Small intestine (tissue), 7 donors: ENCODE data around the gene SRSF7. TPM values are rescaled to one million over a fixed set of nuclear protein-coding genes. Genes with fewer than 3 reads are reported as not detected.
"Not testable (repeated sequence)": the region's sequence is repeated elsewhere in the genome, so short reads cannot be mapped to it uniquely, and the experiment has no call there.

Source experiments
- DNase-seq, 2 donors: peaks; one replicate each; pipeline versions ENCODE4 v3.0.0 to v3.0.0-alpha.2; 2013
- FAIRE-seq: peaks from 2 replicates; lab custom pipeline; 2012; peaks lifted over from hg19 to GRCh38; lab: Jason Lieb, UNC
- H3K27ac ChIP-seq, 3 donors: one replicate each; pipeline ENCODE4 v1.5.1; 2013; ENCODE audit warnings: low read length in 2 of 3, mild to moderate bottlenecking in 2 of 3, control low read depth in 1 of 3, inconsistent platforms in 1 of 3, low read depth in 1 of 3, moderate library complexity in 1 of 3
- H3K27me3 ChIP-seq, 3 donors: one replicate each; pipeline ENCODE4 v1.6.1; 2013; ENCODE audit warnings: low read length in 3 of 3, inconsistent platforms in 1 of 3; ENCODE audit not compliant: control insufficient read depth in 3 of 3, insufficient read depth in 3 of 3
- H3K36me3 ChIP-seq, 3 donors: one replicate each; pipeline ENCODE4 v1.6.1; 2013; ENCODE audit warnings: low read length in 3 of 3, inconsistent platforms in 1 of 3, low read depth in 1 of 3, mild to moderate bottlenecking in 1 of 3, moderate library complexity in 1 of 3; ENCODE audit not compliant: control insufficient read depth in 3 of 3, insufficient read depth in 2 of 3
- H3K4me1 ChIP-seq, 3 donors: one replicate each; pipeline ENCODE4 v1.6.1; 2013; ENCODE audit warnings: low read length in 2 of 3, inconsistent platforms in 1 of 3, low read depth in 1 of 3, mild to moderate bottlenecking in 1 of 3, moderate library complexity in 1 of 3; ENCODE audit not compliant: control insufficient read depth in 3 of 3, insufficient read depth in 2 of 3
- H3K4me3 ChIP-seq, 3 donors: one replicate each; pipeline ENCODE4 v1.5.1; 2013; ENCODE audit warnings: low read length in 3 of 3, control low read depth in 1 of 3, inconsistent platforms in 1 of 3, low read depth in 1 of 3, mild to moderate bottlenecking in 1 of 3, moderate library complexity in 1 of 3
- H3K9me3 ChIP-seq, 2 donors: one replicate each; pipeline ENCODE4 v1.6.1; 2013; ENCODE audit warnings: low read depth in 1 of 2, low read length in 1 of 2; ENCODE audit not compliant: control insufficient read depth in 2 of 2, insufficient read depth in 1 of 2
- WGBS, 3 donors: extraction: QIAGEN DNeasy Blood & Tissue Kit; methylation state at CpG; one replicate each; pipeline ENCODE4 v1.1.7; 2013; 5-methylcytosine and 5-hydroxymethylcytosine counted together
- polyA plus RNA-seq, 4 donors: library from polyadenylated mRNA; stranded (reverse) in 3 of 4; unstranded in 1 of 4; fragments of 200-250 nt in 3 of 4; fragments of 120-200 nt in 1 of 4; gene quantifications; one replicate each; pipeline versions ENCODE4 v1.2.1 to v1.2.3, GENCODE V29; 2013
- donor health status: healthy with polysubstance abuse.
- donor health status: control.
- donor health status: control.
- donor health status: Bipolar disorder and iron deficiency.
- donor health status: healthy.

The SRSF7 gene
- polyA plus RNA-seq, 4 donors = 78.6 to 205 (median 194) TPM

- H3K9me3 ChIP-seq, H3K4me3 ChIP-seq, H3K27me3 ChIP-seq, H3K27ac ChIP-seq, DNase-seq, FAIRE-seq, H3K4me1 ChIP-seq: not testable (repeated sequence)
- 94 to 99% (median 96%) methylated on average over 5 of the region's 5 CpGs for WGBS, 3 donors
- peaks cover 0 to 33% (median 4%) of the 10 kb centered on the region in 3 donors for H3K36me3 ChIP-seq
Observed at GRCh38 chr2:38703336-38703735, 47.8 kb downstream of the SRSF7 start.

- FAIRE-seq = no peak
- no peak for DNase-seq
- 61 to 79% (median 67%) methylated on average over 1 of the region's 1 CpG for WGBS, 3 donors
- Histone ChIP-seq H3K4me3 (no peak overlapping the region), H3K9me3 (peaks cover 0 to 3% of the 10 kb centered on the region in 2 donors), H3K27ac (no peak overlapping the region), H3K27me3 (no peaks in the 10 kb centered on the region), H3K36me3 (peaks cover 0 to 33% (median 4%) of the 10 kb centered on the region in 3 donors), H3K4me1 (peaks cover 0 to 5% (median 2%) of the 10 kb centered on the region in 3 donors)
Observed at GRCh38 chr2:38702413-38702812, 48.7 kb downstream of the SRSF7 start.

- WGBS, 3 donors = 34 to 68% (median 45%) methylated on average over 4 of the region's 4 CpGs
- peaks cover 0 to 3% of the 10 kb centered on the region in 2 donors for H3K9me3 ChIP-seq
- peaks cover 0 to 5% (median 2%) of the 10 kb centered on the region in 3 donors for H3K4me1 ChIP-seq
- H3K27me3 ChIP-seq = no peaks in the 10 kb centered on the region
- no peak for FAIRE-seq
- H3K4me3 ChIP-seq = no peak overlapping the region
- peak overlapping the region in 1 of 3 donors; percentile 9 for H3K27ac ChIP-seq
- DNase-seq = peak; percentile 39 to 41
- H3K36me3 ChIP-seq = peaks cover 0 to 31% (median 0%) of the 10 kb centered on the region in 3 donors
Observed at GRCh38 chr2:38701542-38701941, 49.6 kb downstream of the SRSF7 start.

- Histone ChIP-seq H3K27me3 (no peaks in the 10 kb centered on the region), H3K9me3 (peaks cover 0 to 3% of the 10 kb centered on the region in 2 donors), H3K4me1 (peaks cover 0 to 5% (median 2%) of the 10 kb centered on the region in 3 donors), H3K36me3 (peaks cover 0 to 30% (median 0%) of the 10 kb centered on the region in 3 donors), H3K4me3 (no peak overlapping the region), H3K27ac (peak overlapping the region in 2 of 3 donors; percentile 9 to 31)
- FAIRE-seq (no peak), DNase-seq (no peak)
Observed at GRCh38 chr2:38700881-38701458, 50.2 kb downstream of the SRSF7 start.

GRCh38 chr2:38700113-38700785 lies 50.9 kb downstream of the SRSF7 start:
- peaks cover 0 to 3% of the 10 kb centered on the region in 2 donors for H3K9me3 ChIP-seq

GRCh38 chr2:38698467-38699003 lies 52.6 kb downstream of the SRSF7 start:
- no peak for FAIRE-seq
- Histone ChIP-seq H3K4me3 (no peak overlapping the region), H3K9me3 (peaks cover 0 to 3% of the 10 kb centered on the region in 2 donors), H3K36me3 (peaks cover 4 to 23% (median 5%) of the 10 kb centered on the region in 3 donors), H3K27ac (peak overlapping the region in 1 of 3 donors; percentile 31), H3K4me1 (peaks cover 0 to 2% (median 0%) of the 10 kb centered on the region in 3 donors), H3K27me3 (no peaks in the 10 kb centered on the region)
- WGBS, 3 donors = 83 to 91% (median 91%) methylated on average over 5 of the region's 5 CpGs
- no peak for DNase-seq

More at GRCh38 chr2:38700113-38700785, 50.9 kb downstream of the SRSF7 start:
- Histone ChIP-seq H3K36me3 (peaks cover 0 to 27% (median 0%) of the 10 kb centered on the region in 3 donors), H3K27ac (no peak overlapping the region), H3K4me3 (no peak overlapping the region), H3K4me1 (peaks cover 0 to 5% (median 2%) of the 10 kb centered on the region in 3 donors), H3K27me3 (no peaks in the 10 kb centered on the region)
- DNase-seq (peak in 1 of 2 donors; percentile 40), FAIRE-seq (no peak)
- WGBS, 3 donors = 50 to 72% (median 50%) methylated on average over 9 of the region's 9 CpGs

- Histone ChIP-seq H3K27me3 (no peaks in the 10 kb centered on the region), H3K27ac (peak overlapping the region in 1 of 3 donors; percentile 49), H3K4me1 (peaks cover 0 to 4% (median 0%) of the 10 kb centered on the region in 3 donors), H3K4me3 (no peak overlapping the region), H3K9me3 (peaks cover 0 to 3% of the 10 kb centered on the region in 2 donors), H3K36me3 (peaks cover 4 to 33% (median 5%) of the 10 kb centered on the region in 3 donors)
- FAIRE-seq = peak; percentile 30
- no peak for DNase-seq
- WGBS, 3 donors = 36 to 64% (median 42%) methylated on average over 8 of the region's 8 CpGs
Observed at GRCh38 chr2:38697116-38697840, 53.9 kb downstream of the SRSF7 start.
